ENCODE data around the gene KCTD4. TPM values are rescaled to one million over a fixed set of nuclear protein-coding genes. Genes with fewer than 3 reads are reported as not detected.
"Not testable (repeated sequence)": the region's sequence is repeated elsewhere in the genome, so short reads cannot be mapped to it uniquely, and the experiment has no call there.

The KCTD4 gene
- total RNA-seq, 1 experiment from 2014 or later, result not detected

GRCh38 chr13:45215392-45216077 lies 14.7 kb upstream of the KCTD4 start:
- no peak for DNase-seq (ENCODE audit: low spot score)

GRCh38 chr13:45209229-45209628 lies 8.4 kb upstream of the KCTD4 start:
- no peak for DNase-seq (ENCODE audit: low spot score)

GRCh38 chr13:45208132-45208531 lies 7.3 kb upstream of the KCTD4 start:
- no peak for DNase-seq (ENCODE audit: low spot score)

GRCh38 chr13:45207319-45207718 lies 6.5 kb upstream of the KCTD4 start:
- DNase-seq (ENCODE audit: low spot score), result no peak

GRCh38 chr13:45206340-45206739 lies 5.5 kb upstream of the KCTD4 start:
- no peak for DNase-seq (ENCODE audit: low spot score)

GRCh38 chr13:45205124-45205523 lies 4.3 kb upstream of the KCTD4 start:
- DNase-seq (ENCODE audit: low spot score), result no peak

GRCh38 chr13:45199711-45200110 lies 1.1 kb downstream of the KCTD4 start:
- no peak for DNase-seq (ENCODE audit: low spot score)

- no peak for DNase-seq (ENCODE audit: low spot score)
Observed at GRCh38 chr13:45198924-45199323, 1.9 kb downstream of the KCTD4 start.

GRCh38 chr13:45198041-45198440 lies 2.8 kb downstream of the KCTD4 start:
- DNase-seq (ENCODE audit: low spot score), result no peak

GRCh38 chr13:45196622-45197021 lies 4.2 kb downstream of the KCTD4 start:
- no peak for DNase-seq (ENCODE audit: low spot score)

- DNase-seq (ENCODE audit: low spot score), result no peak
Observed at GRCh38 chr13:45196096-45196495, 4.7 kb downstream of the KCTD4 start.

GRCh38 chr13:45195421-45195820 lies 5.4 kb downstream of the KCTD4 start:
- no peak for DNase-seq (ENCODE audit: low spot score)

- DNase-seq (ENCODE audit: low spot score), result no peak
Observed at GRCh38 chr13:45194081-45194939, 6.5 kb downstream of the KCTD4 start.

GRCh38 chr13:45191874-45192273 lies 9.0 kb downstream of the KCTD4 start:
- no peak for DNase-seq (ENCODE audit: low spot score)

GRCh38 chr13:45189511-45189910 lies 11.3 kb downstream of the KCTD4 start:
- peak; percentile 32 for DNase-seq (ENCODE audit: low spot score)

GRCh38 chr13:45189077-45189476 lies 11.8 kb downstream of the KCTD4 start:
- DNase-seq (ENCODE audit: low spot score), result not testable (repeated sequence)

- DNase-seq (ENCODE audit: low spot score), result no peak
Observed at GRCh38 chr13:45185286-45185685, 15.6 kb downstream of the KCTD4 start.

- no peak for DNase-seq (ENCODE audit: low spot score)
Observed at GRCh38 chr13:45184693-45185092, 16.2 kb downstream of the KCTD4 start.

- DNase-seq (ENCODE audit: low spot score), result no peak
Observed at GRCh38 chr13:45180713-45181601, 19.9 kb downstream of the KCTD4 start.

GRCh38 chr13:45180303-45180702 lies 20.5 kb downstream of the KCTD4 start:
- no peak for DNase-seq (ENCODE audit: low spot score)

- peak; percentile 32 for DNase-seq (ENCODE audit: low spot score)
Observed at GRCh38 chr13:45179428-45179827, 21.4 kb downstream of the KCTD4 start.
